ENCODE results near the gene IL4.

The IL4 gene

GRCh38 chr5:132639706-132640130 lies 34.1 kb upstream of the IL4 start:
- Histone ChIP-seq H3K36me3 (ENCODE audit: control insufficient read depth in 2 of 2, insufficient read depth in 1 of 2, low read length in 2 of 2) (peaks cover 22 to 84% of the 10 kb centered on the region in 2 experiments; a peak in 2 of 3 replicates), H3K9me3 (ENCODE audit: control insufficient read depth, insufficient read depth, low read depth, low read length) (no peaks in the 10 kb centered on the region), H3K4me1 (ENCODE audit: control insufficient read depth, insufficient read depth, low read length) (no peaks in the 10 kb centered on the region), H3K27ac (ENCODE audit: extremely low read depth, low read depth, low read length) (no peak overlapping the region), H3K4me3 (ENCODE audit: low read depth, low read length) (no peak overlapping the region)
- TF ChIP-seq ZNF221 (tag by site-specific recombination; IDR thresholded peaks at IDR 0.05; ENCODE audit: borderline replicate concordance) (no peak), PRDM2 (tag by site-specific recombination; IDR thresholded peaks at IDR 0.05; ENCODE audit: borderline replicate concordance) (no peak), ZNF202 (tag by site-specific recombination; IDR thresholded peaks at IDR 0.05; ENCODE audit: borderline replicate concordance) (no peak), ZNF837 (tag by site-specific recombination; IDR thresholded peaks at IDR 0.05) (no peak), ZNF623 (tag by site-specific recombination; IDR thresholded peaks at IDR 0.05) (no peak), ZNF830 (tag by site-specific recombination; IDR thresholded peaks at IDR 0.05; ENCODE audit: low read depth) (no peak), FEZF1 (tag by site-specific recombination; IDR thresholded peaks at IDR 0.05) (no peak), ZNF10 (tag by site-specific recombination; IDR thresholded peaks at IDR 0.05) (no peak), ZBTB8A (tag by site-specific recombination; IDR thresholded peaks at IDR 0.05) (no peak), ZBTB11 (tag by site-specific recombination; conservative IDR thresholded peaks at IDR 0.05; ENCODE audit: low read depth) (no peak), ELK4 (IDR thresholded peaks at IDR 0.05; ENCODE audit: borderline replicate concordance, low read depth, low read length) (no peak), ZNF677 (tag by site-specific recombination; IDR thresholded peaks at IDR 0.05) (no peak), ZNF350 (tag by site-specific recombination; IDR thresholded peaks at IDR 0.05) (no peak), ZNF302 (tag by site-specific recombination; IDR thresholded peaks at IDR 0.05; ENCODE audit: low read depth) (no peak), ZNF692 (tag by site-specific recombination; IDR thresholded peaks at IDR 0.05) (no peak), ZNF341 (tag by site-specific recombination; IDR thresholded peaks at IDR 0.05; ENCODE audit: low read depth) (no peak), ZNF211 (tag by site-specific recombination; IDR thresholded peaks at IDR 0.05; ENCODE audit: low read depth) (no peak), ZNF16 (tag by site-specific recombination; IDR thresholded peaks at IDR 0.05; ENCODE audit: low read depth) (no peak)
- CTCF ChIA-PET = interaction anchor here (0.6 to 0.7 kb wide), 2 partner anchors 10 to 57 kb away, joined by 3 read pairs; no protein-coding TSS in a partner anchor
- POLR2A ChIA-PET = no interaction called here
